ENCODE results near the gene HOXB7.

The HOXB7 gene

DNA sequence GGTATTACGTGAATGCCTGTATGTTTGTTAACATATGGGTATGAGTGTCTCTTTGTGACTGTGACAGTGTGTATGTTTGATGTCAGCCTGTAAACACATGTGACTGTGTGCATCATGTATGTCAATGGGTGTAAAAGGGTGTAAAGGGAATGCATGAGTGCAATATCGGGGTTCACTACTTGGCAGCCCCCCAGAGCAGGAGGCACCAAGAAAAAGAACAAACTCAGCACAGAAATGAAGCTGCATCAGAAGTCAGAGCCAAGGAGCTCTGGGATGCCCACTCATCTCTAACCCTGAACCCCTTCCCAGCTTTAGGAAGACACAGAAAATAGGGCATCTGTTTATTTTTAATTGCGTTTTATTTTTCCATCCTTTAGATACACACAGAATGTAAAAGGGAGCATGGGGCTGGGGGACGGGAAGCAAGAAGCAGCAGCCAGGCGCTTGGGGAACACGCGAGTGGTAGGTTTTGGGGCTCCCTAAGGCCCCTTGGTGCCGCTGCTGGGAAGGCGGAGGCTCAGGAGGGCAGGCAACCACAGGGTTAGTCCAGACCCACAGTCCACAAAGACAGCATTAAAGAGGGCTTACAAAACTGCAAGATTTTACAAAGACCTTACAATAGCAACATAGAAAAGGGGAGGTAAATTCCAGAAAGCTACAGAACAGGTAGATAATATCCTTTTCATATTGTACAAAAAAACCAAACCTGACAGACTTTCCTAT lies 3.8 kb downstream of the HOXB7 start:
- ChIA-PET CTCF (interaction anchor here (0.7 to 4.5 kb wide), 10 partner anchors 11 to 391 kb away, joined by 3 to 23 read pairs (median 4); no protein-coding TSS in a partner anchor), POLR2A (no interaction called here)
- DNase-seq (ENCODE audit: low read depth, low spot score): no peak
- TF ChIP-seq, protein P1, sequence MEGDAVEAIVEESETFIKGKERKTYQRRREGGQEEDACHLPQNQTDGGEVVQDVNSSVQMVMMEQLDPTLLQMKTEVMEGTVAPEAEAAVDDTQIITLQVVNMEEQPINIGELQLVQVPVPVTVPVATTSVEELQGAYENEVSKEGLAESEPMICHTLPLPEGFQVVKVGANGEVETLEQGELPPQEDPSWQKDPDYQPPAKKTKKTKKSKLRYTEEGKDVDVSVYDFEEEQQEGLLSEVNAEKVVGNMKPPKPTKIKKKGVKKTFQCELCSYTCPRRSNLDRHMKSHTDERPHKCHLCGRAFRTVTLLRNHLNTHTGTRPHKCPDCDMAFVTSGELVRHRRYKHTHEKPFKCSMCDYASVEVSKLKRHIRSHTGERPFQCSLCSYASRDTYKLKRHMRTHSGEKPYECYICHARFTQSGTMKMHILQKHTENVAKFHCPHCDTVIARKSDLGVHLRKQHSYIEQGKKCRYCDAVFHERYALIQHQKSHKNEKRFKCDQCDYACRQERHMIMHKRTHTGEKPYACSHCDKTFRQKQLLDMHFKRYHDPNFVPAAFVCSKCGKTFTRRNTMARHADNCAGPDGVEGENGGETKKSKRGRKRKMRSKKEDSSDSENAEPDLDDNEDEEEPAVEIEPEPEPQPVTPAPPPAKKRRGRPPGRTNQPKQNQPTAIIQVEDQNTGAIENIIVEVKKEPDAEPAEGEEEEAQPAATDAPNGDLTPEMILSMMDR (IDR thresholded peaks at IDR 0.05; ENCODE audit: insufficient read depth, low read length, missing control alignments): no peak
- H3K4me3 ChIP-seq (ENCODE audit: low read depth, low read length): no peak overlapping the region

DNA sequence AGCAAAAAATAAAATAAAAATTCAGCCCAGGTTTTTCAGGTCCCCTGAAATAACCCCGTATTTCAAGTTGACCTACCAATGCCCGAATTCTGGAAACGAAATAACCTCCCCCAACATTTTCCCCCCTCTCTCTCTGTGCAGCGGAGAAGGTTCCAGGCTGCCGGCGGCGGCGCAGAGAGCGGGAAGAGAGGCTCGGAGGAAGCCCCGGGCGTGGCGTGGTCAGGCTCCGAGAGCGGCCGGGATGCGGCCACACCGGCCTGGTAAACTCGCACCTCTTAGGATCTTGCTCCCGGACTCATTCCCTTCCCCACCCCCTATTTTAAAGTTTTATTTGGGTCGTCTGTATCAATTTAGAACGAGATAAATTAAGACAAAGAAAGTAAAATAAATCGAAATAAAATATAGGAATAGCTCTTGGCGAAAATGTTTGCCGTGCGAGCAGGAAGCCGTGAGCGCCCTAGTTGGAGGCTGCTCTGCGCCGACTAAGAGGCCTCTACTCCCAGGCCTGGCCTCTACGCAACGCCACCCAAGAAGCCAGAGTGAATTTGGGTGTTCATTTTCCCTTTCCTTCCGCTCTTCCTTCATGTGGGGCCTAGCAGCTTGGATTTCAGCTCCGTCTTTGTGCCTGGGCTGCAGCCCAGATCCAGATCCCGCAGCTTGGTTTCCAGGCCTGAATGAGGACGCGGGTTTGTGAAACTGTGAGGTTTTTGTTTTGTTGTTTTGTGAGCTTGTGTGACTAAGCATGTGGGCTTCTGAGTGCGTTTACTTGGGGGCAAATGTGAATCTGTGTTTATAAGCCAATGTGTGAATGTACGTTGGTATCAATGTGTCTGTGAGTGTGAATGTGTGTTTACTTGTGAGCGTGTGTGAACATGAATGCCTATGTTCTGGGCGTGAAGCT lies 4.6 kb downstream of the HOXB7 start:
- POLR2A ChIA-PET: no interaction called here
- CTCF ChIA-PET: interaction anchor here (0.7 to 4.5 kb wide), 9 partner anchors 8 to 298 kb away, joined by 3 to 23 read pairs (median 5); no protein-coding TSS in a partner anchor
- TF ChIP-seq, protein P1 (IDR thresholded peaks at IDR 0.05; ENCODE audit: insufficient read depth, low read length, missing control alignments): no peak
- H3K4me3 ChIP-seq (ENCODE audit: low read depth, low read length): no peak overlapping the region
- DNase-seq (ENCODE audit: low read depth, low spot score): no peak

DNA sequence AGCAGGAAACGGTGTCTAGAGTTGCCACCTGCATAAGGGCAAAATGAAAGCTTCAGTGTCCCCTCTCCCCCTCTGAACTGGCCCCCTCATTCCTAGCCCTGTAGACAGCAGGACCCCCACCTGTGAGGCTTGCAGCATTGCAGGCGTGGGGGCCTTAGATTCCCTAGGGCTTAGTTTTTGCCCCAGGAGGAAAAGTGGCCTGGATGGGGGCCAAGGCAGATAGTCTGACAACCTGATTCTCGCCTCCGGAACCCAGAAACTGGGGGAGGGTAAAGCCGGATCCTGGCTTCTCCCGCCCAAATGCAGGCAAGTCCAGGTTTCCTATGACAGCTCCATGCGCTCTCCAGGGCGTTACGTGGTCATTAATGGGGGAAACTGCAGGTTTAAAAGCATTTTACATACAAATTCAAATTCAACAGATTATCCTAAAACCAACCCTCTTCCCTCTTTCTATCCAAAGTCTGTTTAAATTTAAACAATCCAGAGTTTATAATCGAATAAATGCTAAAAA lies 5.4 kb downstream of the HOXB7 start:
- H3K4me3 ChIP-seq (ENCODE audit: low read depth, low read length): peak overlapping the region; percentile 33; the same call in 1 of the 2 replicates
- CTCF ChIA-PET: interaction anchor here (0.7 to 4.5 kb wide), 7 partner anchors 7 to 299 kb away, joined by 3 to 23 read pairs (median 3); no protein-coding TSS in a partner anchor
- TF ChIP-seq, protein P1 (IDR thresholded peaks at IDR 0.05; ENCODE audit: insufficient read depth, low read length, missing control alignments): no peak
- POLR2A ChIA-PET: no interaction called here
- no peak for DNase-seq (ENCODE audit: low read depth, low spot score)

DNA sequence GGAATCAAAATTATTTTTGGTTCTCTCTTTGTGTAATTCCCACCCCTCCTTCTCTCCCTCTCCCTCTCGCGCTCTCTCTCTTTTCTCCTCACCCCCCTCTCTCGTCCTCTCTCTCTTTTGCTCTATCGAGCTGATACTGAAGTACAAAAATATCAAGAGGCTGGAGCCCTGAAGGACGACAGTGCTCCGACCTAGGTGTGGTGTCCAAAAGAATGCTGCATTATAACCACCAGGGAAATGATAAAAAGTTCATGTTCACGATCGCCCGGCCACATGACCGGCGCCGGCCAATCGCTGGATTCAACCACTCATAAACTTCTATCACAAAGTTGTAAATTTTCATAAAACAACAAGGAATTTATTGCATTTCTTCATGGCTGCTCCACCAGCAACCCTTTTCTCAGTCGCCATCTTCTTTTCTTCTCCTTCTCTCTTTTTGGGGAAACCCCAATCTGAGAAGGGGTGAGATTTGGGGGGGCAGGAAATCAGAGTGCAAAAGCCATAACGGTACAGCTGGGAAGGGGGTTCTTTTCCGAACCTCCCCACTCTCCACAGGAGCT lies 6.0 kb downstream of the HOXB7 start, which contains the start of gene HOXB6:
HOXB6 (minus strand) TSS at position 217 of the 560 bp plus-strand sequence. CDS start 6,836 bp downstream, outside the sequence.
- peak within 1 kb of the TSS; percentile 68 for H3K4me3 ChIP-seq (ENCODE audit: low read depth, low read length)
- CTCF ChIA-PET: interaction anchor here (0.6 to 1.9 kb wide), 9 partner anchors 13 to 413 kb away, joined by 3 to 5 read pairs (median 3); no protein-coding TSS in a partner anchor
- no peak for DNase-seq (ENCODE audit: low read depth, low spot score)
- POLR2A ChIA-PET: interaction anchor here (0.7 to 1.2 kb wide), 2 partner anchors 8 to 123 kb away, joined by 3 to 4 read pairs; no protein-coding TSS in a partner anchor
- TF ChIP-seq, protein P1 (IDR thresholded peaks at IDR 0.05; ENCODE audit: insufficient read depth, low read length, missing control alignments): no peak

DNA sequence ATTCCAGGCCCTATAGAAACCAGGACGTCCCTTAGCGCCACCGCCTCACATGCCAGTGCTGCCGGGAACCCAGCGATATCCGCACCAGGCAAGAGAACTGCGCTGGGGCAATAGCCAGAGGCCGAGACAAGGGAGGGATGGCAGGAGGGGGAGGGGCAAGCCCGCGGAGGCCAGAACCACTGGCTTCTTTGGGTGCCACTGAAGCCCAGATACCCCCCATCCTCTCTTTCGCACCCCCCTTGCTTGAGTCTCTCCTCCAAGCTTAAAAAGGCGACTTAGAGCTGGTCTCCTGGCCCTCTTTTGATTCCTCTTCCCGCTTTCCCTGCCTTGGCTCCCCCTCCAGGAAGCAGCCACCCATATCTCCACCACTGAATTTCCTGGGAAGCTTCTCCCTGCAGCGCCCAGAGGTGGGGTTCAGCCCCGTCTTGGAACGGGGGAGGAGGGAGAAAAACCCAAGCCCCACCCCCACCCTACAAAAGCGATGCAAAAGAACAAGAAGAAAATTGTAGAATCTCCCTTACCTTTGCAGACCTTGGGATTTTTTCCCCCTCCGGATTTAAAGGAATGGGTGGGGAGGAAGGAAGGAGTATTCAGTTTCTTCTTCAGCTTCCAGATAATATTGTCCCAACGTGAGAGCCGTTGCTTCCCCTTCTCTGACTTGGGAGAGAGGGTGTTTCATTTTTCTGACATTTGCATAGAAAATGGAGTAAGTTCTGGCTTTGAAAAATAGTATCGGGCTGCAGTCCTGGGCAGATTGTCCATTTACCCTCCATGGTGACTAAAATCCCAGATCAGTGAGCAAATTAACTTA lies 6.7 kb downstream of the HOXB7 start:
- no peak for DNase-seq (ENCODE audit: low read depth, low spot score)
- peak overlapping the region; percentile 68 for H3K4me3 ChIP-seq (ENCODE audit: low read depth, low read length)
- TF ChIP-seq, protein P1 (IDR thresholded peaks at IDR 0.05; ENCODE audit: insufficient read depth, low read length, missing control alignments): no peak
- ChIA-PET POLR2A (interaction anchor here (0.7 to 1.2 kb wide), 2 partner anchors 9 to 122 kb away, joined by 3 to 4 read pairs; no protein-coding TSS in a partner anchor), CTCF (interaction anchor here (0.9 to 1.2 kb wide), 3 partner anchors 14 to 276 kb away, joined by 3 to 4 read pairs (median 3); no protein-coding TSS in a partner anchor)

Data from AG04449 (cell line).